Esophagus muscularis mucosa (tissue), 4 donors: ENCODE data around the gene RASGRF1. TPM values are rescaled to one million over a fixed set of nuclear protein-coding genes. Genes with fewer than 3 reads are reported as not detected.
A peak's percentile ranks its signal among the peaks of the same experiment; 100 is the strongest.

Experiments
- DNase-seq: peaks from one replicate; pipeline ENCODE4 v3.0.0-alpha.2; 2017; ENCODE audit errors: extremely low spot score
- H3K27ac ChIP-seq, 4 donors: fragments of 200-600 bp; sonication (generic); replicated peaks in 1 of 4; 1 replicate in 3 of 4; 2 replicates in 1 of 4; pipeline ENCODE4 v1.5.1; 2016 to 2019; ENCODE audit warnings: mild to moderate bottlenecking in 1 of 4
- H3K27me3 ChIP-seq, 4 donors: fragments of 200-600 bp; sonication (generic); one replicate each; pipeline versions ENCODE4 v1.5.1 to v1.6.0; 2016 to 2019
- H3K36me3 ChIP-seq, 4 donors: fragments of 200-600 bp; sonication (generic); one replicate each; pipeline ENCODE4 v1.5.1; 2016 to 2019
- H3K4me1 ChIP-seq, 4 donors: fragments of 200-600 bp; sonication (generic); one replicate each; pipeline ENCODE4 v1.5.1; 2016 to 2019
- H3K4me3 ChIP-seq, 4 donors: fragments of 200-600 bp; sonication (generic); 1 replicate in 2 of 4; 2 replicates in 2 of 4; pipeline ENCODE4 v1.5.1; 2016 to 2019; ENCODE audit warnings: mild to moderate bottlenecking in 4 of 4, moderate library complexity in 1 of 4
- H3K9me3 ChIP-seq, 4 donors: fragments of 200-600 bp; sonication (generic); 1 replicate in 3 of 4; 2 replicates in 1 of 4; pipeline ENCODE4 v1.5.1; 2016 to 2019
- EP300 ChIP-seq: sonication (generic); formaldehyde crosslinking; IDR thresholded peaks from one replicate; pipeline ENCODE4 v1.6.1; 2017; ENCODE audit warnings: antibody characterized with exemption
- POLR2A ChIP-seq: fragments of 450-650 bp; IDR thresholded peaks from one replicate; pipeline ENCODE4 v1.6.1; 2017; ENCODE audit warnings: antibody characterized with exemption, moderate library complexity, mild to moderate bottlenecking, low read depth
- POLR2AphosphoS5 ChIP-seq, 2 donors: sonication (generic); formaldehyde crosslinking; IDR thresholded peaks; one replicate each; pipeline ENCODE4 v1.6.1; 2017; ENCODE audit warnings: antibody characterized with exemption in 2 of 2
- WGBS: methylation state at CpG from one replicate; pipeline ENCODE4 v1.1.5; 2018; 5-methylcytosine and 5-hydroxymethylcytosine counted together
- intact Hi-C: fragments of 100-400 bp; cut with DNase I; formaldehyde crosslinking; loops from one replicate; pipeline ENCODE4 v1.15.1; 2023
- total RNA-seq, 4 donors: library from RNA; depleted of rRNA; stranded (reverse); fragments of >200 nt; gene quantifications; one replicate each; pipeline versions ENCODE4 v1.1.0 to v1.2.1, GENCODE V29; 2016
- TF ChIP-seq, protein P1 (sequence below), 3 experiments: fragments of 200-600 bp in 2 of 3; fragments of 450-650 bp in 1 of 3; sonication (generic) in 2 of 3; IDR thresholded peaks; one replicate each; pipeline ENCODE4 v1.5.1; 2017 to 2019; ENCODE audit warnings: antibody characterized with exemption in 3 of 3, mild to moderate bottlenecking in 2 of 3, moderate library complexity in 1 of 3

Gene RASGRF1
- total RNA-seq, 4 donors from 2014 or later = 0.17 to 0.23 TPM; not detected in 2

DNA sequence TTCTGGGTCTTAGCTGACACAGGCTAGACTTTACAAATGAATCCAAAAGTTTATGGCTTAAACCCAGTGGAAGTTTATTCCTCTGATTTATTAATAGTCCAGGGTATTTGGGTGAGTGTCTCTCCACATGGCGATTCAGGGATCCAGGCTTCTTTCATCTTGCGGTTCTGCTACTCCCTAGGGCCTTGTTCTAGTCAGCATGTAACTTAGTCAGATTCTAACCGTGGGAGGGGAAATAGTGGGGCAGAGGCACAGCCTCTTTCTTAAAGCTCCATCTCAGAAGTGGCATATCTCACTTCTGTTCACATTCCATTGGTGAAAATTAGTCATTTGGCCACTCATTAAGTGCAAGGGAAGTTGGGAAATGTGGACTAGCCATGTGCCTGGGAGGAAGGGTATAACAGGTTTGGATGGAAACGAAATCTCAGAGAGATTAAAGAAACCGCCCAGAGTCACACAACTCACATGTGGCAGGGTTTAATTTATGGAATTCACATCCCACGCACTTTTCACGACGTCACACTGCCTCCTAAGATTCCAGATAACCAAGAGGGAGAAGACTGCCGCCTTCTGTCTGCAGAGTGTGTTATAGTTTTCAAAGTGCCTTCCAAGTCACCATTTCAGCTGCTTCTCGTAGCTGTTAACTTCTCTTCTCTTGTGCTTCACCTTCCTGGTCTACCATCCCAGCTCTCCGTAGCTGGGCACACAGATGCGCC, 11.4 kb upstream of the RASGRF1 start:
- no peaks in the 10 kb centered on the region for H3K9me3 ChIP-seq
- no peak overlapping the region for H3K27ac ChIP-seq
- H3K36me3 ChIP-seq = no peaks in the 10 kb centered on the region
- TF ChIP-seq, protein P1, sequence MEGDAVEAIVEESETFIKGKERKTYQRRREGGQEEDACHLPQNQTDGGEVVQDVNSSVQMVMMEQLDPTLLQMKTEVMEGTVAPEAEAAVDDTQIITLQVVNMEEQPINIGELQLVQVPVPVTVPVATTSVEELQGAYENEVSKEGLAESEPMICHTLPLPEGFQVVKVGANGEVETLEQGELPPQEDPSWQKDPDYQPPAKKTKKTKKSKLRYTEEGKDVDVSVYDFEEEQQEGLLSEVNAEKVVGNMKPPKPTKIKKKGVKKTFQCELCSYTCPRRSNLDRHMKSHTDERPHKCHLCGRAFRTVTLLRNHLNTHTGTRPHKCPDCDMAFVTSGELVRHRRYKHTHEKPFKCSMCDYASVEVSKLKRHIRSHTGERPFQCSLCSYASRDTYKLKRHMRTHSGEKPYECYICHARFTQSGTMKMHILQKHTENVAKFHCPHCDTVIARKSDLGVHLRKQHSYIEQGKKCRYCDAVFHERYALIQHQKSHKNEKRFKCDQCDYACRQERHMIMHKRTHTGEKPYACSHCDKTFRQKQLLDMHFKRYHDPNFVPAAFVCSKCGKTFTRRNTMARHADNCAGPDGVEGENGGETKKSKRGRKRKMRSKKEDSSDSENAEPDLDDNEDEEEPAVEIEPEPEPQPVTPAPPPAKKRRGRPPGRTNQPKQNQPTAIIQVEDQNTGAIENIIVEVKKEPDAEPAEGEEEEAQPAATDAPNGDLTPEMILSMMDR (IDR thresholded peaks at IDR 0.05) = no peak
- TF ChIP-seq POLR2A = no peak
- peak; percentile 47 for DNase-seq
- no peaks in the 10 kb centered on the region for H3K4me1 ChIP-seq
- intact Hi-C loops = no loop called here
- H3K27me3 ChIP-seq = peaks cover 0 to 57% (median 7%) of the 10 kb centered on the region in 4 donors
- WGBS = 78% methylated on average over 12 of the region's 12 CpGs
- H3K4me3 ChIP-seq = no peak overlapping the region

DNA sequence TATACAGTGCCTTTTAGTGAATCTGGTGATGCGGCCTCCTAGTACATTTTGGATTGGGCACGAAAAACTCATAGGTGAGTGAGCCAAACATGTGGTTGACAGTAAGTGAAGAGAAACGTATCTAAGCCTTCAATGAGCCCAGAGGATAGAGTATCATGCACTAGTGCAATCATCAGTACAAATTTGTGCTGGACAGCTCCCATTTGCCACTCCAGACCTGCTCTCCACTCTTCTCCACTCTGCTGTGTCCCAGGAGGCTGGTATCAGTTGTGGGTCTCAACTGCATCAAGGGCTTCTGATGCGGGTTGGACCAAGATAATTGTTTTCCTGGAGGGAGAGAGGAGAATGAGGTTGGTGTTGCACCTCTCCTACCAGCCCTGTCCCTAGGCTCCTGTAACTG, 9.1 kb upstream of the RASGRF1 start:
- DNase-seq = no peak
- Histone ChIP-seq H3K36me3 (no peaks in the 10 kb centered on the region), H3K9me3 (no peaks in the 10 kb centered on the region), H3K27me3 (peaks cover 0 to 43% (median 7%) of the 10 kb centered on the region in 4 donors), H3K4me3 (no peak overlapping the region), H3K4me1 (no peaks in the 10 kb centered on the region), H3K27ac (no peak overlapping the region)
- intact Hi-C loops = no loop called here
- TF ChIP-seq, protein P1 (IDR thresholded peaks at IDR 0.05) = no peak
- no peak for TF ChIP-seq EP300
- TF ChIP-seq POLR2A = no peak
- TF ChIP-seq POLR2AphosphoS5 (IDR thresholded peaks at IDR 0.05) = no peak
- 66% methylated on average over 4 of the region's 4 CpGs for WGBS

DNA sequence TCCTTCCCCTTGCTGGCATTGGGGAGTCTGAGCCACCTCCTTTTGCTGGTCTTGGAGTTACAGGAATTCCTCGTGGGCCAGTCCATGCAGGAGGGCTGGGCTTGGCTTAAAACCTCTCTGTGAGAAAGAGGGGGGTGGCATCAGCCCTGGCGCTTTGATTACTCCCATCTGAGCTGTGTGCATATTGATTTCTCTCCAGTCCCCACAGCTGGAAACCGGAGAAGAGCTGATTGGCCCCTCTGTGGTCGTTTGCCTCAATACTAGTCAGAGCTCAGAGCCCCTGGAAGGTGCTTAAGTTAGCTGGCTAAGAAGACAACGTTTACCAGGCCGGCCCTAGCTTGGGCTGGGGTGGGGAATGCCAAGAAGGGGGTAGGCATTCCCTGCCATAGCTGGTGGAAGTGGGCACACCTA, 4.0 kb upstream of the RASGRF1 start:
- peaks cover 18 to 22% (median 21%) of the 10 kb centered on the region in 4 donors for H3K4me1 ChIP-seq
- 8% methylated on average over 5 of the region's 6 CpGs for WGBS
- H3K4me3 ChIP-seq = no peak overlapping the region
- no peak for DNase-seq
- intact Hi-C loops = no loop called here
- TF ChIP-seq EP300 = no peak
- TF ChIP-seq, protein P1 (IDR thresholded peaks at IDR 0.05) = no peak
- no peak for TF ChIP-seq POLR2AphosphoS5 (IDR thresholded peaks at IDR 0.05)
- no peak for TF ChIP-seq POLR2A
- H3K27ac ChIP-seq = no peak overlapping the region
- H3K36me3 ChIP-seq = no peaks in the 10 kb centered on the region
- H3K9me3 ChIP-seq = no peaks in the 10 kb centered on the region
- peaks cover 0 to 59% (median 27%) of the 10 kb centered on the region in 4 donors for H3K27me3 ChIP-seq

DNA sequence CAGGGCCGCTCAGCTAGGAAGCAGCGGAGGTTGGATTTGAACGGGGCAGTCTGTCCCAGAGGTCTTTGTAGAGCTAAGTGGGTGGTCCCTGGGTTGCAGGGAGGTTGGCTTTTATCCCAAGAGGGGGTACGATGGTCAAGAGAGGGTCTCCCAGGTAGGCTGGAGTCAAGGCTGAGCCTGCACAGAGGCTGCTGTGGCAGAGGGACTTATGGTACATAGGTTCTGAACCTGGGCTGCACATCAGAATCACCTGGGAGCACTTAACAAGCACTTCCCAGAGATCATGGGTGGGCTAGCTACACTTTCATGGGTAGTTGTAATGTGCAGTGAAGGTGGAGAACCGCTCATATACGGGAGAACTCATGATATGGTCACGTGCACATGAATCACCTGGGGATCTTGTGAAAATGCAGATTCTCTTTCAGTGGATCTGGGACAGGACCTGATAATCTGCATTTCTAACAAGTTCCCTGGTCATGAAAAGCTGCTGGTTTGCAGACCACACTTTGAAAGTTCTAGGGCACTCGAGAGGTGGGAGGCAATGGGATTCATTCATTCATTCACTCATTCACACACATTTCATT, 2.9 kb upstream of the RASGRF1 start:
- Histone ChIP-seq H3K4me1 (peaks cover 18 to 29% (median 26%) of the 10 kb centered on the region in 4 donors), H3K9me3 (no peaks in the 10 kb centered on the region), H3K4me3 (no peak overlapping the region), H3K36me3 (no peaks in the 10 kb centered on the region), H3K27me3 (peaks cover 0 to 64% (median 27%) of the 10 kb centered on the region in 4 donors), H3K27ac (no peak overlapping the region)
- no peak for TF ChIP-seq EP300
- no peak for TF ChIP-seq POLR2AphosphoS5 (IDR thresholded peaks at IDR 0.05)
- TF ChIP-seq, protein P1 (IDR thresholded peaks at IDR 0.05) = no peak
- no peak for TF ChIP-seq POLR2A
- WGBS = 64% methylated on average over 8 of the region's 8 CpGs
- intact Hi-C loops = no loop called here
- DNase-seq = no peak
